Measurements from ENCODE around the gene RDX.
"Not testable (repeated sequence)": the region's sequence is repeated elsewhere in the genome, so short reads cannot be mapped to it uniquely, and the experiment has no call there.

Gene RDX

GRCh38 chr11:110217936-110218335, 78.5 kb downstream of the RDX start:
- peaks cover 4 to 7% of the 10 kb centered on the region in 2 experiments for H3K36me3 ChIP-seq (ENCODE audit: control insufficient read depth in 1 of 2, insufficient read depth in 2 of 2, low read length in 2 of 2)
- H3K4me3 ChIP-seq (ENCODE audit: low read depth, low read length): no peak overlapping the region
- WGBS (ENCODE audit: extremely low coverage, insufficient coverage, insufficient read length): no CpG with 5 or more reads among the region's 3 CpGs
- H3K9me3 ChIP-seq (ENCODE audit: insufficient read depth, low read depth, low read length): no peaks in the 10 kb centered on the region
- H3K79me1 ChIP-seq (ENCODE audit: low read length): no peaks in the 10 kb centered on the region
- no peak overlapping the region for H2AFZ ChIP-seq (ENCODE audit: insufficient read depth, low read length, poor library complexity)
- no peak overlapping the region for H4K8ac ChIP-seq (ENCODE audit: low read depth, low read length)
- no peaks in the 10 kb centered on the region for H3K79me2 ChIP-seq (ENCODE audit: control insufficient read depth, insufficient read depth, low read length, poor library complexity)
- H3K4me1 ChIP-seq (ENCODE audit: control insufficient read depth in 1 of 2, insufficient read depth in 2 of 2, low read length in 2 of 2): no peaks in the 10 kb centered on the region
- H3K27me3 ChIP-seq (ENCODE audit: insufficient read depth, low read length): no peaks in the 10 kb centered on the region
- no peak for DNase-seq
- no peak overlapping the region for H3K23ac ChIP-seq (ENCODE audit: low read length)
- no peak overlapping the region for H3K4ac ChIP-seq (ENCODE audit: low read depth, low read length)
- H4K91ac ChIP-seq (ENCODE audit: low read depth, low read length): no peak overlapping the region
- no peak overlapping the region for H2BK5ac ChIP-seq (ENCODE audit: low read depth, low read length, poor library complexity)
- H2AK5ac ChIP-seq (ENCODE audit: low read length): no peak overlapping the region
- H3K9ac ChIP-seq (ENCODE audit: low read length): no peak overlapping the region
- H4K12ac ChIP-seq (ENCODE audit: low read depth, low read length): no peak overlapping the region
- H3K27ac ChIP-seq (ENCODE audit: low read depth, low read length): no peak overlapping the region
- H2BK12ac ChIP-seq (ENCODE audit: low read length): no peak overlapping the region
- H3K18ac ChIP-seq (ENCODE audit: low read length): no peak overlapping the region
- H2BK120ac ChIP-seq (ENCODE audit: insufficient read depth, low read length, poor library complexity): no peak overlapping the region
- no peak overlapping the region for H3K14ac ChIP-seq (ENCODE audit: low read length)
- H3K4me2 ChIP-seq (ENCODE audit: low read length): no peak overlapping the region

GRCh38 chr11:110217223-110217877, 79.1 kb downstream of the RDX start:
- no peak overlapping the region for H3K18ac ChIP-seq (ENCODE audit: low read length)
- no peak overlapping the region for H4K12ac ChIP-seq (ENCODE audit: low read depth, low read length)
- no peaks in the 10 kb centered on the region for H3K4me1 ChIP-seq (ENCODE audit: control insufficient read depth in 1 of 2, insufficient read depth in 2 of 2, low read length in 2 of 2)
- no peak for DNase-seq
- no peaks in the 10 kb centered on the region for H3K79me2 ChIP-seq (ENCODE audit: control insufficient read depth, insufficient read depth, low read length, poor library complexity)
- H3K9me3 ChIP-seq (ENCODE audit: insufficient read depth, low read depth, low read length): no peaks in the 10 kb centered on the region
- H3K27ac ChIP-seq (ENCODE audit: low read depth, low read length): no peak overlapping the region
- no peaks in the 10 kb centered on the region for H3K27me3 ChIP-seq (ENCODE audit: insufficient read depth, low read length)
- H3K4ac ChIP-seq (ENCODE audit: low read depth, low read length): no peak overlapping the region
- H3K79me1 ChIP-seq (ENCODE audit: low read length): no peaks in the 10 kb centered on the region
- no peak overlapping the region for H3K23ac ChIP-seq (ENCODE audit: low read length)
- H4K8ac ChIP-seq (ENCODE audit: low read depth, low read length): no peak overlapping the region
- peaks cover 2 to 7% of the 10 kb centered on the region in 2 experiments for H3K36me3 ChIP-seq (ENCODE audit: control insufficient read depth in 1 of 2, insufficient read depth in 2 of 2, low read length in 2 of 2)
- H3K14ac ChIP-seq (ENCODE audit: low read length): no peak overlapping the region
- H3K4me3 ChIP-seq (ENCODE audit: low read depth, low read length): no peak overlapping the region
- no CpG with 5 or more reads among the region's 12 CpGs for WGBS (ENCODE audit: extremely low coverage, insufficient coverage, insufficient read length)
- no peak overlapping the region for H2AFZ ChIP-seq (ENCODE audit: insufficient read depth, low read length, poor library complexity)
- H2AK5ac ChIP-seq (ENCODE audit: low read length): no peak overlapping the region
- H2BK5ac ChIP-seq (ENCODE audit: low read depth, low read length, poor library complexity): no peak overlapping the region
- H3K9ac ChIP-seq (ENCODE audit: low read length): no peak overlapping the region
- H2BK120ac ChIP-seq (ENCODE audit: insufficient read depth, low read length, poor library complexity): no peak overlapping the region
- H2BK12ac ChIP-seq (ENCODE audit: low read length): no peak overlapping the region
- no peak overlapping the region for H3K4me2 ChIP-seq (ENCODE audit: low read length)
- no peak overlapping the region for H4K91ac ChIP-seq (ENCODE audit: low read depth, low read length)

- not testable (repeated sequence) for H3K4me2 ChIP-seq (ENCODE audit: low read length); H3K9me3 ChIP-seq (ENCODE audit: insufficient read depth, low read depth, low read length); H3K36me3 ChIP-seq (ENCODE audit: control insufficient read depth in 1 of 2, insufficient read depth in 2 of 2, low read length in 2 of 2); H2BK12ac ChIP-seq (ENCODE audit: low read length); H3K18ac ChIP-seq (ENCODE audit: low read length); H3K27ac ChIP-seq (ENCODE audit: low read depth, low read length); H4K12ac ChIP-seq (ENCODE audit: low read depth, low read length); H3K4me3 ChIP-seq (ENCODE audit: low read depth, low read length); DNase-seq; H2AK5ac ChIP-seq (ENCODE audit: low read length); H3K14ac ChIP-seq (ENCODE audit: low read length); H2AFZ ChIP-seq (ENCODE audit: insufficient read depth, low read length, poor library complexity); H2BK120ac ChIP-seq (ENCODE audit: insufficient read depth, low read length, poor library complexity); H3K4me1 ChIP-seq (ENCODE audit: control insufficient read depth in 1 of 2, insufficient read depth in 2 of 2, low read length in 2 of 2); H3K23ac ChIP-seq (ENCODE audit: low read length); H3K27me3 ChIP-seq (ENCODE audit: insufficient read depth, low read length); H4K8ac ChIP-seq (ENCODE audit: low read depth, low read length); H4K91ac ChIP-seq (ENCODE audit: low read depth, low read length); H3K9ac ChIP-seq (ENCODE audit: low read length); H2BK5ac ChIP-seq (ENCODE audit: low read depth, low read length, poor library complexity); H3K79me2 ChIP-seq (ENCODE audit: control insufficient read depth, insufficient read depth, low read length, poor library complexity); H3K4ac ChIP-seq (ENCODE audit: low read depth, low read length); H3K79me1 ChIP-seq (ENCODE audit: low read length)
- no CpG with 5 or more reads among the region's 14 CpGs for WGBS (ENCODE audit: extremely low coverage, insufficient coverage, insufficient read length)
These were observed 87.1 kb downstream of the RDX start for GRCh38 chr11:110209313-110209694.

- not testable (repeated sequence) for H2BK120ac ChIP-seq (ENCODE audit: insufficient read depth, low read length, poor library complexity); H2BK5ac ChIP-seq (ENCODE audit: low read depth, low read length, poor library complexity); H3K79me1 ChIP-seq (ENCODE audit: low read length); H3K14ac ChIP-seq (ENCODE audit: low read length); H3K4me1 ChIP-seq (ENCODE audit: control insufficient read depth in 1 of 2, insufficient read depth in 2 of 2, low read length in 2 of 2); H2AFZ ChIP-seq (ENCODE audit: insufficient read depth, low read length, poor library complexity); H3K4me3 ChIP-seq (ENCODE audit: low read depth, low read length); H3K27ac ChIP-seq (ENCODE audit: low read depth, low read length); H3K23ac ChIP-seq (ENCODE audit: low read length); H3K9ac ChIP-seq (ENCODE audit: low read length); H3K79me2 ChIP-seq (ENCODE audit: control insufficient read depth, insufficient read depth, low read length, poor library complexity); H3K9me3 ChIP-seq (ENCODE audit: insufficient read depth, low read depth, low read length); H3K36me3 ChIP-seq (ENCODE audit: control insufficient read depth in 1 of 2, insufficient read depth in 2 of 2, low read length in 2 of 2); H3K27me3 ChIP-seq (ENCODE audit: insufficient read depth, low read length); H3K4ac ChIP-seq (ENCODE audit: low read depth, low read length); H2AK5ac ChIP-seq (ENCODE audit: low read length)
- DNase-seq: peak in 1 of 2 donors; percentile 29
- peak overlapping the region; percentile 61 for H3K4me2 ChIP-seq (ENCODE audit: low read length)
- peak overlapping the region; percentile 73 for H4K91ac ChIP-seq (ENCODE audit: low read depth, low read length)
- peak overlapping the region; percentile 79 for H4K8ac ChIP-seq (ENCODE audit: low read depth, low read length)
- H3K18ac ChIP-seq (ENCODE audit: low read length): peak overlapping the region; percentile 84
- WGBS (ENCODE audit: extremely low coverage, insufficient coverage, insufficient read length): no CpG with 5 or more reads among the region's 29 CpGs
- peak overlapping the region; percentile 54 for H4K12ac ChIP-seq (ENCODE audit: low read depth, low read length)
- peak overlapping the region; percentile 58 for H2BK12ac ChIP-seq (ENCODE audit: low read length)
These were observed 87.6 kb downstream of the RDX start for GRCh38 chr11:110208678-110209312.
